Skin of body (tissue), 2 donors: ENCODE results near the gene FNDC10. TPM values are rescaled to one million over a fixed set of nuclear protein-coding genes. Genes with fewer than 3 reads are reported as not detected.

Experiments
- DNase-seq: peaks from one replicate; lab custom pipeline; 2025; lab: John Stamatoyannopoulos, UW
- total RNA-seq: library from RNA; depleted of rRNA; stranded (reverse); fragments of >200 nt; gene quantifications from one replicate; pipeline ENCODE4 v1.2.3, GENCODE V29; 2014

The FNDC10 gene
- total RNA-seq, 1 donor from 2014 or later = 0.99 TPM

DNA sequence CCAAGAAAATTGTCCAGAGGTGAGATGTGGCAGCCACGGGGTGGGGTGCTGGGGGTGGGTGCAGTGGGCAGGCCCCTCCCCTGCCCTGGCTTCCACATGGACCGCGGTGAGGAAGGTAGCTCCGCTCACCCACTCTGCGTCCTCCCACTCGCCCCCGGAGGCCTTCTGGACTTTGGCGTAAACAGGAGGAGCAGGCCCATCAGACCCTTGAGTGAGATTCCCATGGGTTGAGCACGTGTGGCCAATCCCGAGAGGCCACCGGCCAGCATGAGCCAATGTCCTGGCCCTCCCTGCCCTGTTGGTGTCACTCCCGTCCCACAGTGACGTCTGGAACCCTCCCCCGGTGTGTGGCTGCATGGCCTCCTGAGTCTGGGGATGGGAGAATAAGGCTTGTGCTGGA, 51.3 kb downstream of the FNDC10 start:
- DNase-seq = no peak

Other genes starting within 250 kb of the FNDC10 start
- 59.7 TPM for gene MXRA8, start 241.6 kb downstream of the FNDC10 start, total RNA-seq
- gene AURKAIP1, start 224.9 kb downstream of the FNDC10 start, total RNA-seq = 35.0 TPM
- 178 TPM for gene CCNL2, start 200.8 kb downstream of the FNDC10 start, total RNA-seq
- gene MRPL20, start 192.8 kb downstream of the FNDC10 start, total RNA-seq = 66.5 TPM
- gene ANKRD65, start 178.9 kb downstream of the FNDC10 start, total RNA-seq = 2.9 TPM
- 8.6 TPM for gene VWA1, start 164.4 kb downstream of the FNDC10 start, total RNA-seq
- gene ATAD3C, start 150.4 kb downstream of the FNDC10 start, total RNA-seq = 0.39 TPM
- 16.7 TPM for gene ATAD3B, start 128.4 kb downstream of the FNDC10 start, total RNA-seq
- 11.9 TPM for gene ATAD3A, start 88.0 kb downstream of the FNDC10 start, total RNA-seq
- gene TMEM240, start 59.5 kb downstream of the FNDC10 start, total RNA-seq = 2.1 TPM
- gene SSU72, start 25.3 kb downstream of the FNDC10 start, total RNA-seq = 33.9 TPM
- gene MIB2, start 15.4 kb upstream of the FNDC10 start, total RNA-seq = 28.8 TPM
- gene MMP23B, start 32.0 kb upstream of the FNDC10 start, total RNA-seq = 30.7 TPM
- 9.6 TPM for gene CDK11B, start 58.9 kb upstream of the FNDC10 start, total RNA-seq
- gene SLC35E2B, start 92.7 kb upstream of the FNDC10 start, total RNA-seq = 31.7 TPM
- 25.4 TPM for gene CDK11A, start 124.2 kb upstream of the FNDC10 start, total RNA-seq
- 33.1 TPM for gene NADK, start 178.3 kb upstream of the FNDC10 start, total RNA-seq